Prostate gland (tissue), 2 donors: ENCODE results near the gene CCL26.

Experiments
- POLR2A ChIP-seq: fragments of 450-650 bp; IDR thresholded peaks from one replicate; pipeline ENCODE4 v1.6.1; 2016; ENCODE audit warnings: antibody characterized with exemption, mild to moderate bottlenecking
- POLR2AphosphoS5 ChIP-seq: sonication (generic); formaldehyde crosslinking; IDR thresholded peaks from one replicate; pipeline ENCODE4 v1.6.1; 2017; ENCODE audit warnings: antibody characterized with exemption
- TF ChIP-seq, protein P1 (sequence below), 4 experiments: fragments of 200-600 bp in 2 of 4; fragments of 450-650 bp in 2 of 4; sonication (generic) in 2 of 4; IDR thresholded peaks; 1 replicate in 3 of 4; 2 replicates in 1 of 4; pipeline ENCODE4 v1.5.1; 2016 to 2019; ENCODE audit warnings: antibody characterized with exemption in 4 of 4, mild to moderate bottlenecking in 2 of 4, moderate library complexity in 2 of 4

DNA sequence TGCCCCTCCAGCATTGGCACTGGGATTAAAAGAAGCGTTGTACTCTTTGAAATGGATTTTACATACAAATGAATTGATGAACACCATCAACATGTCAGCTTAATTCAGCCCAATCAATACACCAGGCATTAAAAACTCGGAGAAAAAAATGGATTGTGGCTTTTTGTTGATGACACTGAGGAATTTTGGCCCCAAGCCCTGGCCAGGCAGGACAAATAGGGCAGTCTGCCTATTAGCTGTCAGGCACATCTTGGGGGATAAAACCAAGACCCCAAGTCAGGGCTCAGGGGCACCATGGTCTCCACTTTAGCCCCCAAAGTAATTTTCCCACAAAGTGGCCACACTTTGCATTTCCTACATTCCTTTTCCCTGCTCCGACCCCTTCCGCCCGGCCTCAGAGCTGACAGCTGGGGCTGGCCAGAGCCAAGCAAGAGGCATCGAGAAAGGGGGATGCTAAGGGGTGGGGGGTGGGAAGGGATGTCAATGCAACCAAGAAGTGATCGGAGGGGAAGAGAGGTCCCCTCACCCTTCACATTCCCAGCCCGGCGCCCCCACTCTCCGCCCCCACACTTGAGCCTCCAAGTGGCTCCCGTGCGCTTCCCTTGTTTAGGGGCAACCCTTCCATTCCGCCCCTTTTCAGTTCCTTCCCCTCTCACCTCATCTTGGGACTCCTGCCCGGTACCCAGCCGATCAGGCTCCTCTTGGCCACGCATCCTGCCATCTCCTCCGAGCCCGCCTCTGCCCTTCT is 34.0 kb downstream of the CCL26 start:
- TF ChIP-seq, protein P1, sequence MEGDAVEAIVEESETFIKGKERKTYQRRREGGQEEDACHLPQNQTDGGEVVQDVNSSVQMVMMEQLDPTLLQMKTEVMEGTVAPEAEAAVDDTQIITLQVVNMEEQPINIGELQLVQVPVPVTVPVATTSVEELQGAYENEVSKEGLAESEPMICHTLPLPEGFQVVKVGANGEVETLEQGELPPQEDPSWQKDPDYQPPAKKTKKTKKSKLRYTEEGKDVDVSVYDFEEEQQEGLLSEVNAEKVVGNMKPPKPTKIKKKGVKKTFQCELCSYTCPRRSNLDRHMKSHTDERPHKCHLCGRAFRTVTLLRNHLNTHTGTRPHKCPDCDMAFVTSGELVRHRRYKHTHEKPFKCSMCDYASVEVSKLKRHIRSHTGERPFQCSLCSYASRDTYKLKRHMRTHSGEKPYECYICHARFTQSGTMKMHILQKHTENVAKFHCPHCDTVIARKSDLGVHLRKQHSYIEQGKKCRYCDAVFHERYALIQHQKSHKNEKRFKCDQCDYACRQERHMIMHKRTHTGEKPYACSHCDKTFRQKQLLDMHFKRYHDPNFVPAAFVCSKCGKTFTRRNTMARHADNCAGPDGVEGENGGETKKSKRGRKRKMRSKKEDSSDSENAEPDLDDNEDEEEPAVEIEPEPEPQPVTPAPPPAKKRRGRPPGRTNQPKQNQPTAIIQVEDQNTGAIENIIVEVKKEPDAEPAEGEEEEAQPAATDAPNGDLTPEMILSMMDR (IDR thresholded peaks at IDR 0.05): no peak
- TF ChIP-seq POLR2A (no peak), POLR2AphosphoS5 (no peak)
